CD4-positive, alpha-beta T cell (primary cell): ENCODE results near the gene PRM1. TPM values are rescaled to one million over a fixed set of nuclear protein-coding genes. Genes with fewer than 3 reads are reported as not detected.

Experiments used
- ATAC-seq: fragments of 200-7000 bp; cut with Tn5 transposase; one replicate; pipeline ENCODE4 v1.10.0; 2022; ENCODE audit warnings: mild to moderate bottlenecking; ENCODE audit not compliant: poor library complexity
- CTCF ChIA-PET: fragments of 350-600 bp; sonication (Branson Sonifier 250); formaldehyde crosslinking; loops from one replicate; lab custom pipeline; 2021; ENCODE audit warnings: antibody characterized with exemption, inconsistent platforms; lab: Charles Lee
- POLR2A ChIA-PET: fragments of 350-600 bp; sonication (Branson Sonifier 250); formaldehyde crosslinking; loops from one replicate; lab custom pipeline; 2021; ENCODE audit warnings: antibody characterized with exemption, inconsistent platforms; lab: Charles Lee
- DNase-seq, 14 experiments: peaks; one replicate each; pipeline ENCODE4 v3.0.0-alpha.2; 2013 to 2020; ENCODE audit warnings: mixed read lengths in 2 of 14
- H3K27ac ChIP-seq, 2 donors: one replicate each; pipeline versions ENCODE4 v1.5.1 to v1.7.0; 2013; ENCODE audit warnings: low read length in 2 of 2, low read depth in 1 of 2, mild to moderate bottlenecking in 1 of 2
- H3K27me3 ChIP-seq, 2 experiments: 1 replicate in 1 of 2; 2 replicates in 1 of 2; pipeline versions ENCODE4 v1.6.1 to v1.7.0; 2013; ENCODE audit warnings: low read length in 2 of 2, control low read depth in 1 of 2, mild to moderate bottlenecking in 1 of 2, moderate library complexity in 1 of 2; ENCODE audit not compliant: insufficient read depth in 2 of 2, control insufficient read depth in 1 of 2
- H3K36me3 ChIP-seq: one replicate; pipeline ENCODE4 v1.6.1; 2013; ENCODE audit warnings: low read length, control low read depth; ENCODE audit not compliant: insufficient read depth
- H3K4me1 ChIP-seq: one replicate; pipeline ENCODE4 v1.6.1; 2013; ENCODE audit warnings: low read length, control low read depth; ENCODE audit not compliant: insufficient read depth
- H3K4me3 ChIP-seq: one replicate; pipeline ENCODE4 v1.5.1; 2013; ENCODE audit warnings: mild to moderate bottlenecking, low read length, moderate library complexity
- H3K9me3 ChIP-seq, 2 experiments: 1 replicate in 1 of 2; 2 replicates in 1 of 2; pipeline versions ENCODE4 v1.6.1 to v1.7.0; 2013; ENCODE audit warnings: low read length in 2 of 2, mild to moderate bottlenecking in 2 of 2, control low read depth in 1 of 2, moderate library complexity in 1 of 2; ENCODE audit not compliant: control insufficient read depth in 1 of 2, insufficient read depth in 1 of 2
- H3K27ac Mint-ChIP-seq: one replicate; pipeline ENCODE4 v1.8.0; 2020; ENCODE audit warnings: mixed read lengths
- H3K27me3 Mint-ChIP-seq: one replicate; pipeline ENCODE4 v1.8.0; 2021; ENCODE audit warnings: mixed read lengths
- H3K36me3 Mint-ChIP-seq: one replicate; pipeline ENCODE4 v1.8.0; 2021; ENCODE audit warnings: low read depth, mixed read lengths
- H3K4me1 Mint-ChIP-seq: one replicate; pipeline ENCODE4 v1.8.0; 2021; ENCODE audit warnings: low read depth, mixed read lengths
- H3K4me3 Mint-ChIP-seq: one replicate; pipeline ENCODE4 v1.8.0; 2020; ENCODE audit warnings: mild to moderate bottlenecking, mixed read lengths
- H3K9me3 Mint-ChIP-seq: one replicate; pipeline ENCODE4 v1.8.0; 2020; ENCODE audit warnings: mixed read lengths
- intact Hi-C, 2 experiments: fragments of 100-400 bp; cut with DNase I in 1 of 2; cut with micrococcal nuclease in 1 of 2; formaldehyde crosslinking; loops; one replicate each; pipeline versions ENCODE4 v1.15.1 to v1.9.0; 2023 to 2025; cut with DNase I, micrococcal nuclease
- total RNA-seq, 174 experiments: library from RNA in 2 of 174; stranded (reverse) in 2 of 174; gene quantifications; one replicate each; pipeline ENCODE4 v1.2.3 and lab custom pipeline; 2021 to 2026
- TF ChIP-seq, protein P1 (sequence below): fragments of 200-600 bp; IDR thresholded peaks from one replicate; pipeline ENCODE4 v1.8.0; 2022; ENCODE audit warnings: antibody characterized with exemption, mild to moderate bottlenecking

The PRM1 gene
- total RNA-seq, 2 experiments from 2014 or later, result not detected

DNA sequence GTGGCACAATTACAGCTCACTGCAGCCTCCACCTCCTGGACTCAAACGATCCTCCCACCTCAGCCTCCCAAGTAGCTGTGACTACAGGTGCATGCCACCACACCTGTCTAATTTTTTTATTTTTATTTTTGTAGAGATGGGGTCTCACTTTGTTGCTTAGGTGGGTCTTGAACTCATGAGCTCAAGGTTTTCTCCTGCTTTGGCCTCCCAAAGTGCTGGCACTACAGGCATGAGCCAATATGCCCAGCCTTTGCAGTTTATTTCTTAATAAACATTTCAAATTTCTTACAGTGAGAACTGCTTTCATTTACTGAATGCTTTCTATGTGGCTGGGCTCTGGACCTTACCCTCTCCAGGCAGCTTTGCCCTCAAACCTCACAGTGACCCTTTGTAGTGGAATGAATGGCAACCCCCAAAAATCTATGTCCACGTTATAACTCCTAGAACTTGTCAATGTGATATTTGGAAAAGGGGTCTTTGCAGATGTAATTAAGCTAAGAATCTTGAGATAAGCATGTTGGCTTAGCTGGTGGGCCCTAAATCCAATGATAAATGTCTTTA, 10.4 kb downstream of the PRM1 start:
- intact Hi-C loops, result no loop called here
- Histone ChIP-seq H3K36me3 (no peaks in the 10 kb centered on the region), H3K4me3 (no peak overlapping the region), H3K9me3 (no peaks in the 10 kb centered on the region), H3K4me1 (no peaks in the 10 kb centered on the region), H3K27ac (no peak overlapping the region), H3K27me3 (no peaks in the 10 kb centered on the region)
- ATAC-seq, result no peak
- CTCF ChIA-PET, result no interaction called here
- Mint-ChIP-seq H3K36me3 (no peaks in the 10 kb centered on the region), H3K9me3 (no peaks in the 10 kb centered on the region), H3K27me3 (no peaks in the 10 kb centered on the region), H3K4me1 (no peaks in the 10 kb centered on the region), H3K27ac (no peak overlapping the region), H3K4me3 (no peak overlapping the region)
- TF ChIP-seq, protein P1, sequence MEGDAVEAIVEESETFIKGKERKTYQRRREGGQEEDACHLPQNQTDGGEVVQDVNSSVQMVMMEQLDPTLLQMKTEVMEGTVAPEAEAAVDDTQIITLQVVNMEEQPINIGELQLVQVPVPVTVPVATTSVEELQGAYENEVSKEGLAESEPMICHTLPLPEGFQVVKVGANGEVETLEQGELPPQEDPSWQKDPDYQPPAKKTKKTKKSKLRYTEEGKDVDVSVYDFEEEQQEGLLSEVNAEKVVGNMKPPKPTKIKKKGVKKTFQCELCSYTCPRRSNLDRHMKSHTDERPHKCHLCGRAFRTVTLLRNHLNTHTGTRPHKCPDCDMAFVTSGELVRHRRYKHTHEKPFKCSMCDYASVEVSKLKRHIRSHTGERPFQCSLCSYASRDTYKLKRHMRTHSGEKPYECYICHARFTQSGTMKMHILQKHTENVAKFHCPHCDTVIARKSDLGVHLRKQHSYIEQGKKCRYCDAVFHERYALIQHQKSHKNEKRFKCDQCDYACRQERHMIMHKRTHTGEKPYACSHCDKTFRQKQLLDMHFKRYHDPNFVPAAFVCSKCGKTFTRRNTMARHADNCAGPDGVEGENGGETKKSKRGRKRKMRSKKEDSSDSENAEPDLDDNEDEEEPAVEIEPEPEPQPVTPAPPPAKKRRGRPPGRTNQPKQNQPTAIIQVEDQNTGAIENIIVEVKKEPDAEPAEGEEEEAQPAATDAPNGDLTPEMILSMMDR, result no peak
- no peak for DNase-seq
- POLR2A ChIA-PET, result interaction anchor here (0.6 to 0.7 kb wide), 2 partner anchors 168 to 305 kb away, joined by 3 to 4 read pairs; no protein-coding TSS in a partner anchor

DNA sequence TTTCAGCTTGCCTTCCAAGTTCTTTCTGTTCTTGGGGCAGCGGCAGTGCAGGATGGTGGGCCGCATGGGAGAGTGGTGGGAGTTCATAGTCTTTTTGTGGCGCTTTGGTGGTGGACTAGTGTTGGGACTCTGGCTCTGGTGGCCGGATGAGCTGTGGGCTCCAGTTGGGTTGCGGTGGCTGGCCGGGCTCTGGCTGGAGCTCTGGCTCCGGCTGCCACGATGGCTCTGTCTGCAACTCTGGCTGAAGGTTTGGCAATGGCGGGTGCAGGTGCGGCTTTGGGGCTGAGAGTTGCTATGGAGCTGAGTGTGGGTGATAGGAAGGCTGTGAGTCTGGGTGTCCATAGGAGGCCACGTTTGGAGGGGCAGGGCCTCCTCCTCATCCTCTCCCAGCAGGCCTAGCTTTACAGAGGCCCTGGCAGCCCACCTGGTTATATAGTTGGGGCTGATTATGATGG, 12.2 kb downstream of the PRM1 start, which contains the start of gene TNP2:
Gene TNP2 (minus strand): TSS at position 405 of the 455 bp plus-strand sequence. CDS start 63 bp downstream, at position 342.
- H3K9me3 ChIP-seq, result no peaks in the 10 kb centered on the region
- DNase-seq, result no peak
- H3K27ac ChIP-seq, result no peak within 1 kb of the TSS
- TF ChIP-seq, protein P1, result no peak
- POLR2A ChIA-PET, result interaction anchor here (1.2 to 2.7 kb wide), 2 partner anchors 11 to 13 kb away, joined by 3 to 17 read pairs; partner anchors contain the start of gene SOCS1
- no peaks in the 10 kb centered on the region for H3K27me3 ChIP-seq
- H3K4me3 ChIP-seq, result no peak within 1 kb of the TSS
- H3K36me3 Mint-ChIP-seq, result no peaks in the 10 kb centered on the region
- peaks cover 6% of the 10 kb centered on the region for H3K4me1 Mint-ChIP-seq
- no peak within 1 kb of the TSS for H3K27ac Mint-ChIP-seq
- intact Hi-C loops, result no loop called here
- H3K4me3 Mint-ChIP-seq, result no peak within 1 kb of the TSS
- CTCF ChIA-PET, result no interaction called here
- H3K27me3 Mint-ChIP-seq, result no peaks in the 10 kb centered on the region
- ATAC-seq, result no peak
- peaks cover 8% of the 10 kb centered on the region for H3K4me1 ChIP-seq
- H3K36me3 ChIP-seq, result no peaks in the 10 kb centered on the region
- no peaks in the 10 kb centered on the region for H3K9me3 Mint-ChIP-seq

DNA sequence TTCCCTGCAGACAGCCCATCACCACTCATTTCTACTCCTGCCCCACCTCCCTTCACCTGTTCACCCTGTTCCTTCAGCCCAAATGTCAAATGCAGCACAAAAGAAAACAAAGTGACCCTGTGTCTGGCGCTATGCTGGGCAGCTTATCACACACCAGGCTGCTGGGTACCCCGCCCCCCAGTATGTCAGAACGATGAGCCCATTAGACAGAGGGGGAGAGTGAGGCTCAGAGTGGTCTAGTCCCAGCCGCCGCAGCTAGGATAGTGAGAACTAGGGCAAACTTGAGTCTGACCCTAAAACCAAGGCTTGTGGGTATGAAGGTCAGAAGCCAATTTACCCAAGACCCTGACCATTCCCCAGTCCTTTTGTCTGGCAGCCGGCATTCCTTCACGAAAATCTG, 16.0 kb downstream of the PRM1 start:
- Mint-ChIP-seq H3K27me3 (no peaks in the 10 kb centered on the region), H3K27ac (no peak overlapping the region), H3K36me3 (no peaks in the 10 kb centered on the region), H3K4me3 (no peak overlapping the region), H3K4me1 (peaks cover 20% of the 10 kb centered on the region), H3K9me3 (no peaks in the 10 kb centered on the region)
- H3K27me3 ChIP-seq, result no peaks in the 10 kb centered on the region
- no peak overlapping the region for H3K27ac ChIP-seq
- TF ChIP-seq, protein P1, result no peak
- H3K4me1 ChIP-seq, result peaks cover 21% of the 10 kb centered on the region
- ATAC-seq (no peak), DNase-seq (no peak)
- H3K4me3 ChIP-seq, result no peak overlapping the region
- ChIA-PET CTCF (no interaction called here), POLR2A (interaction anchor here (1.0 kb wide), 1 partner anchor 9 kb away, joined by 3 read pairs; the partner anchor contains the start of gene SOCS1)
- no peaks in the 10 kb centered on the region for H3K9me3 ChIP-seq
- intact Hi-C loops, result no loop called here
- no peaks in the 10 kb centered on the region for H3K36me3 ChIP-seq
